ENCODE measurements around the gene OR56A5. TPM values are rescaled to one million over a fixed set of nuclear protein-coding genes. Genes with fewer than 3 reads are reported as not detected.

The OR56A5 gene
- total and polyA plus RNA-seq, 2 of the 13 experiments (the other 11 are each of a cell fraction or from before 2014, with no cell fraction given) = not detected

- no peak for TF ChIP-seq RBM39 (IDR thresholded peaks at IDR 0.05; ENCODE audit: low read depth, low read length, poor library complexity, severe bottlenecking)
- no peak for TF ChIP-seq ARID4A (CRISPR knock-in tag; IDR thresholded peaks at IDR 0.05; ENCODE audit: borderline replicate concordance)
- no peak for TF ChIP-seq MIER3 (CRISPR knock-in tag; IDR thresholded peaks at IDR 0.05; ENCODE audit: borderline replicate concordance)
Observed at GRCh38 chr11:6006846-6007245, 38.6 kb upstream of the OR56A5 start, which contains the start of gene OR56A4 (continued).

GRCh38 chr11:6006395-6006794, 38.1 kb upstream of the OR56A5 start:
- Histone ChIP-seq H3K4me1 (ENCODE audit: insufficient read depth, low read length) (no peaks in the 10 kb centered on the region), H3K27me3 (ENCODE audit: control insufficient read depth in 1 of 2, insufficient read depth in 2 of 2, low read length in 2 of 2) (peaks cover 0 to 2% of the 10 kb centered on the region in 2 experiments; a peak in 1 of 5 replicates), H3K36me3 (replicated peaks in 1 of 2; ENCODE audit: control insufficient read depth in 1 of 2, insufficient read depth in 2 of 2, low read length in 2 of 2) (no peaks in the 10 kb centered on the region), H3K4me3 (replicated peaks in 1 of 3; ENCODE audit: insufficient read depth in 1 of 3, low read depth in 2 of 3, low read length in 3 of 3) (no peak overlapping the region), H3K9ac (ENCODE audit: insufficient read depth, low read depth, low read length) (no peak overlapping the region), H4K20me1 (ENCODE audit: insufficient read depth, low read length) (no peaks in the 10 kb centered on the region), H3K9me3 (ENCODE audit: low read length) (no peaks in the 10 kb centered on the region), H3K4me2 (ENCODE audit: low read depth, low read length) (no peak overlapping the region), H3K27ac (ENCODE audit: extremely low read length, insufficient read depth, low read length) (no peak overlapping the region), H2AFZ (ENCODE audit: low read length) (no peak overlapping the region), H3K79me2 (ENCODE audit: insufficient read depth, low read length) (no peaks in the 10 kb centered on the region)
- ChIA-PET POLR2A (no interaction called here), CTCF (ENCODE audit: low intra/inter-chr PET ratio, low total read pairs) (no interaction called here)
- intact Hi-C loops (cut with micrococcal nuclease; ENCODE audit: unreplicated experiment) = no loop called here
- FAIRE-seq = no peak
- no TSS peak for BruUV-seq (replicated peaks)
- no peak for DNase-seq (ENCODE audit: low spot score)
- TF ChIP-seq KLF12 (CRISPR knock-in tag; IDR thresholded peaks at IDR 0.05; ENCODE audit: borderline replicate concordance) (no peak), AKNA (CRISPR knock-in tag; IDR thresholded peaks at IDR 0.05; ENCODE audit: borderline replicate concordance) (no peak), TOPORS (CRISPR knock-in tag; IDR thresholded peaks at IDR 0.05) (no peak), ZNF790 (CRISPR knock-in tag; IDR thresholded peaks at IDR 0.05; ENCODE audit: borderline replicate concordance) (no peak), POLR2G (IDR thresholded peaks at IDR 0.05; ENCODE audit: low read depth, low read length) (no peak)
- in situ Hi-C loops (cut with HindIII; ENCODE audit: extremely low pct_ligation_motif_present, low pct_unique_long_range_greater_than_20kb) = no loop called here
- no peak for ATAC-seq
